BJ (cell line): ENCODE data around the gene LHX1. TPM values are rescaled to one million over a fixed set of nuclear protein-coding genes. Genes with fewer than 3 reads are reported as not detected.

Experiments
- CTCF ChIA-PET: fragments of 350-600 bp; formaldehyde crosslinking; extraction: SDS; loops from one replicate; lab custom pipeline; 2021; ENCODE audit warnings: antibody characterized with exemption, inconsistent platforms; lab: Yijun Ruan, JAX
- POLR2A ChIA-PET: fragments of 300-600 bp; sonication (Branson Sonifier 250); formaldehyde crosslinking; extraction: SDS; loops from one replicate; lab custom pipeline; 2021; ENCODE audit warnings: antibody characterized with exemption; lab: Charles Lee
- DNase-seq: peaks from one replicate; pipeline ENCODE4 v3.0.0-alpha.2; 2011; ENCODE audit warnings: low read depth
- H3K27me3 ChIP-seq: 2 replicates; pipeline ENCODE4 v1.6.0; 2011; ENCODE audit warnings: low read length; ENCODE audit not compliant: control insufficient read depth, insufficient read depth
- H3K36me3 ChIP-seq: 2 replicates; pipeline ENCODE4 v1.5.1; 2011; ENCODE audit warnings: low read length; ENCODE audit not compliant: control insufficient read depth, insufficient read depth
- H3K4me3 ChIP-seq: 2 replicates; pipeline ENCODE4 v1.5.1; 2011; ENCODE audit warnings: low read depth, mild to moderate bottlenecking, control low read depth, low read length
- CTCF ChIP-seq: IDR thresholded peaks from 2 replicates; pipeline ENCODE4 v1.5.1; 2011; ENCODE audit warnings: low read depth, mild to moderate bottlenecking, control low read depth, inconsistent platforms, low read length, moderate library complexity; ENCODE audit not compliant: insufficient read depth
- polyA plus RNA-seq: library from polyadenylated mRNA; depleted of rRNA; stranded (reverse); fragments of >200 nt; gene quantifications from 2 replicates; pipeline ENCODE4 v1.2.3, GENCODE V29; 2011; rRNA removed
- small RNA-seq: library from RNA; depleted of rRNA; stranded (forward); fragments of <200 nt; gene quantifications from one replicate; pipeline ENCODE3, GENCODE V24; 2012; ENCODE audit warnings: low replicate concordance, low read depth; ENCODE audit not compliant: insufficient read length

Gene LHX1
- polyA plus RNA-seq, 1 experiment: not detected

- DNase-seq: no peak
- ChIA-PET CTCF (interaction anchor here (0.9 to 3.8 kb wide), 2 partner anchors 53 to 60 kb away, joined by 3 to 14 read pairs; no protein-coding TSS in a partner anchor), POLR2A (no interaction called here)
- Histone ChIP-seq H3K4me3 (no peak overlapping the region), H3K36me3 (peaks cover 15% of the 10 kb centered on the region), H3K27me3 (no peaks in the 10 kb centered on the region)
- no peak for TF ChIP-seq CTCF
Observed at GRCh38 chr17:36993227-36993626, 56.0 kb downstream of the LHX1 start.

Small RNA genes lying within 50 kb of the gene (small RNA-seq; reads per million reads assigned to genes)
- not detected for gene AC243773.2

Other genes with a start within 250 kb of the LHX1 start
- 16.7 and 18.5 TPM in 2 replicates for gene AATF, start 11.5 kb downstream of the LHX1 start, polyA plus RNA-seq